Measurements from ENCODE around the gene PRKCA.

PRKCA gene

GRCh38 chr17:66789961-66790437, 487.6 kb downstream of the PRKCA start:
- no peak for DNase-seq

GRCh38 chr17:66790501-66791061, 488.2 kb downstream of the PRKCA start:
- DNase-seq, result no peak

- no peak for DNase-seq
These were observed 488.9 kb downstream of the PRKCA start for GRCh38 chr17:66791347-66791746.

- no peak for DNase-seq
These were observed 491.4 kb downstream of the PRKCA start for GRCh38 chr17:66793814-66794213.

GRCh38 chr17:66795486-66795885, 493.1 kb downstream of the PRKCA start:
- DNase-seq, result no peak

- no peak for DNase-seq
These were observed 497.6 kb downstream of the PRKCA start for GRCh38 chr17:66799849-66800537.

GRCh38 chr17:66803474-66803951, 501.1 kb downstream of the PRKCA start:
- no peak for DNase-seq

- no peak for DNase-seq
These were observed 503.2 kb downstream of the PRKCA start for GRCh38 chr17:66805567-66805966.

- no peak for DNase-seq
These were observed 504.8 kb downstream of the PRKCA start for GRCh38 chr17:66807182-66807581.

GRCh38 chr17:66809408-66809807, 507.0 kb downstream of the PRKCA start:
- DNase-seq, result no peak

GRCh38 chr17:66810951-66811682, 508.7 kb downstream of the PRKCA start:
- no peak for DNase-seq

- no peak for DNase-seq
These were observed 509.3 kb downstream of the PRKCA start for GRCh38 chr17:66811683-66812054.

- no peak for DNase-seq
These were observed 510.2 kb downstream of the PRKCA start for GRCh38 chr17:66812571-66812970.

GRCh38 chr17:66813296-66813695, 510.9 kb downstream of the PRKCA start:
- DNase-seq, result no peak

GRCh38 chr17:66814026-66814425, 511.6 kb downstream of the PRKCA start:
- DNase-seq, result no peak

- DNase-seq, result no peak
These were observed 512.2 kb downstream of the PRKCA start for GRCh38 chr17:66814570-66814969.

GRCh38 chr17:66817750-66818149, 515.3 kb downstream of the PRKCA start:
- DNase-seq, result no peak

- DNase-seq, result no peak
These were observed 517.1 kb downstream of the PRKCA start for GRCh38 chr17:66819466-66819865.

GRCh38 chr17:66822009-66822408, 519.6 kb downstream of the PRKCA start:
- no peak for DNase-seq

- DNase-seq, result no peak
These were observed 524.4 kb downstream of the PRKCA start for GRCh38 chr17:66826856-66827255.

- DNase-seq, result no peak
These were observed 527.0 kb downstream of the PRKCA start for GRCh38 chr17:66829386-66829864.

- DNase-seq, result no peak
These were observed 527.5 kb downstream of the PRKCA start for GRCh38 chr17:66829883-66830282.

- no peak for DNase-seq
These were observed 528.0 kb downstream of the PRKCA start for GRCh38 chr17:66830451-66830850.

Data from central memory CD4-positive, alpha-beta T cell (primary cell).